Epithelial cell of proximal tubule (primary cell): ENCODE measurements around the gene USP12. TPM values are rescaled to one million over a fixed set of nuclear protein-coding genes. Genes with fewer than 3 reads are reported as not detected.
"Not testable (repeated sequence)": the region's sequence is repeated elsewhere in the genome, so short reads cannot be mapped to it uniquely, and the experiment has no call there.

Experiments used
- DNase-seq: peaks from one replicate; pipeline ENCODE4 v3.0.0-alpha.2; 2011; ENCODE audit warnings: low read depth
- H3K4me3 ChIP-seq: 2 replicates; pipeline ENCODE4 v1.5.1; 2011; ENCODE audit warnings: low read depth, mild to moderate bottlenecking, low read length
- CTCF ChIP-seq: conservative IDR thresholded peaks from 2 replicates; pipeline ENCODE4 v1.5.1; 2012; ENCODE audit warnings: low read depth, mild to moderate bottlenecking, low read length
- total RNA-seq: library from RNA; depleted of rRNA; stranded (reverse); fragments of >200 nt; gene quantifications from 2 replicates; pipeline ENCODE4 v1.2.3, GENCODE V29; 2015

USP12 gene
- total RNA-seq, 1 donor from 2014 or later: 14.1 TPM

DNA sequence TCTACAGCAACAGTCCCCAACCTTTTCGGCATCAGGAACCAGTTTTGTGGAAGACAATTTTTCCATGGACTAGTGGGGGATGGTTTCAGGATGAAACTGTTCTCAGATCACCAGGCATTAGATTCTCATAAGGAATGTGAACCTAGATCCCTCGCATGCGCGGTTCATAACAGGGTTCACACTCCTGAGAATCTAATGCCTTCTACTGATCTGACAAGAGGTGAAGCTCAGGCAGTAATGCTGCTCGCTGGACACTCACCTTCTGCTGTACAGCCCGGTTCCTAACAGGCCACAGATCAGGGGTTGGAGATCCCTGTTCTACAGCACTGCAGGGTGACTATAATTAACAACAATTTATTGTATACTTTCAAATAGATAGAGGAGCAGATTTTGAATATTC, 21.9 kb downstream of the USP12 start:
- TF ChIP-seq CTCF: no peak
- no peak overlapping the region for H3K4me3 ChIP-seq
- DNase-seq: no peak

- no peak overlapping the region for H3K4me3 ChIP-seq
- no peak for TF ChIP-seq CTCF
- DNase-seq: no peak
Observed at GRCh38 chr13:27148900-27149299, 22.7 kb downstream of the USP12 start.

- no peak overlapping the region for H3K4me3 ChIP-seq
- DNase-seq: no peak
- TF ChIP-seq CTCF: no peak
Observed at GRCh38 chr13:27147530-27148170, 24.0 kb downstream of the USP12 start.

GRCh38 chr13:27141746-27142145, 29.9 kb downstream of the USP12 start:
- no peak overlapping the region for H3K4me3 ChIP-seq
- no peak for DNase-seq
- TF ChIP-seq CTCF: no peak

DNA sequence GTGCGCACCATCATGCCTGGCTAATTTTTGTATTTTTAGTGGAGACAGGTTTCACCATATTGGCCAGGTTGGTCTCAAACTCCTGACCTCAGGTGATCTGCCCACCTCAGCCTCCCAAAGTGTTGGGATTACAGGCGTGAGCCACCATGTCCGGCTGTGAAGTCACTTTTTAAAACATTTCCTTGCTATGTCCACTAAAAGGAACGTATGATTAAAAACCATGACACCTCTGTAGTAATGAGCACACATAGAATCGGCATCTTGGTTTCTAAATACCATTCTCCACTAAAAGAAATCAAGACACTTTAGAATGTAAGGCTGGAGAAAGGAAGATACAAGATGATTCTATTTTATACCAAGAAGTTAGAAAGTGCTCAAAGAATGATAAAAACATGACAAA, 30.5 kb downstream of the USP12 start:
- not testable (repeated sequence) for H3K4me3 ChIP-seq, DNase-seq

- TF ChIP-seq CTCF: no peak
- no peak for DNase-seq
- H3K4me3 ChIP-seq: no peak overlapping the region
Observed at GRCh38 chr13:27140060-27140459, 31.6 kb downstream of the USP12 start.

- H3K4me3 ChIP-seq: no peak overlapping the region
- no peak for TF ChIP-seq CTCF
- DNase-seq: no peak
Observed at GRCh38 chr13:27139565-27139964, 32.0 kb downstream of the USP12 start.
